Lower leg skin (tissue), 3 donors: ENCODE results near the gene ADAMTSL1.

Experiments used
- POLR2A ChIP-seq, 2 donors: fragments of 450-650 bp; IDR thresholded peaks; one replicate each; pipeline ENCODE4 v1.6.1; 2016 to 2017; ENCODE audit warnings: antibody characterized with exemption in 2 of 2, mild to moderate bottlenecking in 1 of 2, moderate library complexity in 1 of 2
- TF ChIP-seq, protein P1 (sequence below), 3 donors: fragments of 450-650 bp; IDR thresholded peaks; one replicate each; pipeline ENCODE4 v1.5.1; 2016; ENCODE audit warnings: antibody characterized with exemption in 3 of 3, mild to moderate bottlenecking in 3 of 3, moderate library complexity in 2 of 3

DNA sequence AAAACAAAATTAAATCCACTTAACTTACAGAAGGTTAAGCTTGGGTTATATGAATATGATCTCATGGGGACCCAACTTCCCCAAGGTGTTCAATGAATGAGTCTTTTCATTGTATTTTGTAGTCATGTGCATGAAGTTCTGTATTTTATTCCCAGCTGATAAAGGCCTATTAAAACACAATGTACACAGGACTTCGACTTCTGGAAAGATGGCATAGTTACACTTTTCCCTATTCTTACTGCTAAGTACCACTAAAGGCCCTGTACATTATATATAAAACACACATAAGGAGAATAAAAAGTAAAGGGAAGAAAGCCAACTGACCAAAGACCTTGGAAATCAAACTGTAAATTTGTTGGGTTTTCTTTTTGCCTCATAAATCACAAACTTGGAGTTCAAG is 336.6 kb downstream of the ADAMTSL1 start:
- TF ChIP-seq, protein P1, sequence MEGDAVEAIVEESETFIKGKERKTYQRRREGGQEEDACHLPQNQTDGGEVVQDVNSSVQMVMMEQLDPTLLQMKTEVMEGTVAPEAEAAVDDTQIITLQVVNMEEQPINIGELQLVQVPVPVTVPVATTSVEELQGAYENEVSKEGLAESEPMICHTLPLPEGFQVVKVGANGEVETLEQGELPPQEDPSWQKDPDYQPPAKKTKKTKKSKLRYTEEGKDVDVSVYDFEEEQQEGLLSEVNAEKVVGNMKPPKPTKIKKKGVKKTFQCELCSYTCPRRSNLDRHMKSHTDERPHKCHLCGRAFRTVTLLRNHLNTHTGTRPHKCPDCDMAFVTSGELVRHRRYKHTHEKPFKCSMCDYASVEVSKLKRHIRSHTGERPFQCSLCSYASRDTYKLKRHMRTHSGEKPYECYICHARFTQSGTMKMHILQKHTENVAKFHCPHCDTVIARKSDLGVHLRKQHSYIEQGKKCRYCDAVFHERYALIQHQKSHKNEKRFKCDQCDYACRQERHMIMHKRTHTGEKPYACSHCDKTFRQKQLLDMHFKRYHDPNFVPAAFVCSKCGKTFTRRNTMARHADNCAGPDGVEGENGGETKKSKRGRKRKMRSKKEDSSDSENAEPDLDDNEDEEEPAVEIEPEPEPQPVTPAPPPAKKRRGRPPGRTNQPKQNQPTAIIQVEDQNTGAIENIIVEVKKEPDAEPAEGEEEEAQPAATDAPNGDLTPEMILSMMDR (IDR thresholded peaks at IDR 0.05), result no peak
- TF ChIP-seq POLR2A (IDR thresholded peaks at IDR 0.05), result no peak
